Testis (tissue), 3 donors: ENCODE results near the gene SIAH2. TPM values are rescaled to one million over a fixed set of nuclear protein-coding genes. Genes with fewer than 3 reads are reported as not detected.

Experiments
- DNase-seq: peaks from one replicate; pipeline ENCODE4 v3.0.0-alpha.2; 2019
- H3K27ac ChIP-seq, 2 donors: fragments of 200-600 bp; sonication (generic); one replicate each; pipeline ENCODE4 v1.5.1; 2019
- H3K27me3 ChIP-seq: fragments of 200-600 bp; sonication (generic); one replicate; pipeline ENCODE4 v1.5.1; 2019
- H3K36me3 ChIP-seq: fragments of 200-600 bp; sonication (generic); one replicate; pipeline ENCODE4 v1.5.1; 2017; ENCODE audit warnings: low read depth; ENCODE audit errors: missing control alignments
- H3K4me1 ChIP-seq: fragments of 200-600 bp; sonication (generic); one replicate; pipeline ENCODE4 v1.5.1; 2019
- H3K4me3 ChIP-seq, 2 donors: fragments of 200-600 bp; sonication (generic); one replicate each; pipeline ENCODE4 v1.5.1; 2017 to 2019
- H3K9me3 ChIP-seq: fragments of 200-600 bp; sonication (generic); one replicate; pipeline ENCODE4 v1.5.1; 2017
- CTCF ChIP-seq, 3 experiments: fragments of 450-650 bp in 2 of 3; fragments of 200-600 bp in 1 of 3; sonication (generic) in 1 of 3; IDR thresholded peaks; one replicate each; pipeline ENCODE4 v1.5.1; 2016 to 2019; ENCODE audit warnings: antibody characterized with exemption in 3 of 3, mild to moderate bottlenecking in 2 of 3, moderate library complexity in 1 of 3
- POLR2A ChIP-seq: fragments of 450-650 bp; IDR thresholded peaks from one replicate; pipeline ENCODE4 v1.6.1; 2017; ENCODE audit warnings: antibody characterized with exemption, mild to moderate bottlenecking, moderate library complexity
- WGBS, 2 donors: methylation state at CpG; one replicate each; pipeline ENCODE4 v1.1.5; 2018; 5-methylcytosine and 5-hydroxymethylcytosine counted together
- intact Hi-C: fragments of 100-400 bp; cut with DNase I; formaldehyde crosslinking; loops from one replicate; pipeline ENCODE4 v1.15.1; 2023; ENCODE audit warnings: low total_unique reads
- polyA plus RNA-seq: library from polyadenylated mRNA; stranded (reverse); fragments of 350-450 nt; fragmentation: Illumina TruSeq; extraction: RNeasy Lipid Tissue Mini Kit (QIAGEN cat#74804); gene quantifications from one replicate; pipeline ENCODE4 v1.2.3, GENCODE V29; 2014; ENCODE audit warnings: low read depth, low replicate concordance; ENCODE audit not compliant: insufficient read depth
- total RNA-seq, 2 donors: library from RNA; depleted of rRNA; stranded (reverse); fragments of >200 nt; gene quantifications; one replicate each; pipeline ENCODE4 v1.2.3, GENCODE V29; 2016

SIAH2 gene
- total and polyA plus RNA-seq, 3 donors from 2014 or later = 17.5 to 46.1 (median 37.5) TPM

- WGBS, 2 donors = 74 to 76% methylated on average over 9 of the region's 9 CpGs
- H3K27ac ChIP-seq = no peak overlapping the region
- intact Hi-C loops = no loop called here
- H3K9me3 ChIP-seq = no peaks in the 10 kb centered on the region
- no peak overlapping the region for H3K4me3 ChIP-seq
- TF ChIP-seq CTCF (IDR thresholded peaks at IDR 0.05) = no peak
- TF ChIP-seq POLR2A = no peak
- no peaks in the 10 kb centered on the region for H3K36me3 ChIP-seq
- no peaks in the 10 kb centered on the region for H3K27me3 ChIP-seq
- DNase-seq = no peak
- peaks cover 22% of the 10 kb centered on the region for H3K4me1 ChIP-seq
Observed at GRCh38 chr3:150733936-150734794, 28.8 kb downstream of the SIAH2 start.

GRCh38 chr3:150733373-150733935 is 29.5 kb downstream of the SIAH2 start:
- intact Hi-C loops = no loop called here
- no peak for DNase-seq
- no peak for TF ChIP-seq CTCF (IDR thresholded peaks at IDR 0.05)
- TF ChIP-seq POLR2A = no peak
- H3K27me3 ChIP-seq = no peaks in the 10 kb centered on the region
- no peaks in the 10 kb centered on the region for H3K9me3 ChIP-seq
- H3K27ac ChIP-seq = no peak overlapping the region
- no peak overlapping the region for H3K4me3 ChIP-seq
- 19 to 28% methylated on average over 7 to 8 of the region's 8 CpGs for WGBS, 2 donors
- H3K36me3 ChIP-seq = no peaks in the 10 kb centered on the region
- H3K4me1 ChIP-seq = peaks cover 18% of the 10 kb centered on the region

- Histone ChIP-seq H3K27me3 (no peaks in the 10 kb centered on the region), H3K9me3 (no peaks in the 10 kb centered on the region), H3K4me3 (no peak overlapping the region), H3K4me1 (peaks cover 20% of the 10 kb centered on the region), H3K27ac (no peak overlapping the region), H3K36me3 (no peaks in the 10 kb centered on the region)
- WGBS, 2 donors = 86 to 88% methylated on average over 9 of the region's 9 CpGs
- DNase-seq = no peak
- intact Hi-C loops = loop anchor here (10.0 kb wide), 1 partner anchor 135 kb away; no protein-coding TSS in a partner anchor
- no peak for TF ChIP-seq POLR2A
- TF ChIP-seq CTCF (IDR thresholded peaks at IDR 0.05) = no peak
Observed at GRCh38 chr3:150729682-150730360, 33.1 kb downstream of the SIAH2 start.

- Histone ChIP-seq H3K27me3 (no peaks in the 10 kb centered on the region), H3K36me3 (no peaks in the 10 kb centered on the region), H3K4me1 (peaks cover 12% of the 10 kb centered on the region), H3K27ac (peak overlapping the region; percentile 70 to 89), H3K4me3 (no peak overlapping the region), H3K9me3 (no peaks in the 10 kb centered on the region)
- WGBS, 2 donors = 70 to 73% methylated on average over 19 of the region's 19 CpGs
- TF ChIP-seq CTCF (IDR thresholded peaks at IDR 0.05) (no peak), POLR2A (no peak)
- DNase-seq = peak; percentile 79
- intact Hi-C loops = loop anchor here (10.0 kb wide), 1 partner anchor 137 kb away; no protein-coding TSS in a partner anchor
Observed at GRCh38 chr3:150727653-150728502, 35.1 kb downstream of the SIAH2 start.
